GM23338 (cell line): ENCODE data around the gene RAB11FIP2. TPM values are rescaled to one million over a fixed set of nuclear protein-coding genes. Genes with fewer than 3 reads are reported as not detected.

Experiments used
- ATAC-seq: fragments of 200-7000 bp; cut with Tn5 transposase; 3 replicates; pipeline ENCODE4 v1.9.1; 2020
- DNase-seq: peaks from one replicate; pipeline ENCODE4 v3.0.0-alpha.2; 2015; ENCODE audit warnings: low spot score
- H2AFZ ChIP-seq: fragments of 200-600 bp; sonication (generic); 2 replicates; pipeline ENCODE4 v1.8.0; 2016; ENCODE audit warnings: antibody characterized with exemption, mild to moderate bottlenecking, moderate library complexity
- H3F3A ChIP-seq: fragments of 200-600 bp; sonication (generic); replicated peaks from 2 replicates; pipeline ENCODE4 v1.8.0; 2017; ENCODE audit warnings: antibody characterized with exemption, mixed run types, low read depth
- H3K27ac ChIP-seq: fragments of 200-600 bp; sonication (generic); 2 replicates; pipeline ENCODE4 v1.6.1; 2016; ENCODE audit warnings: low read depth
- H3K27me3 ChIP-seq: fragments of 200-600 bp; sonication (generic); 2 replicates; pipeline ENCODE4 v1.8.0; 2016; ENCODE audit warnings: mild to moderate bottlenecking, mixed run types, moderate library complexity; ENCODE audit not compliant: insufficient read depth
- H3K36me3 ChIP-seq: fragments of 200-600 bp; sonication (generic); 2 replicates; pipeline ENCODE4 v1.8.0; 2016; ENCODE audit warnings: mild to moderate bottlenecking; ENCODE audit not compliant: insufficient read depth
- H3K4me1 ChIP-seq: fragments of 200-600 bp; sonication (generic); 2 replicates; pipeline ENCODE4 v1.8.0; 2016; ENCODE audit warnings: mild to moderate bottlenecking, moderate library complexity; ENCODE audit not compliant: insufficient read depth
- H3K4me2 ChIP-seq: fragments of 200-600 bp; sonication (generic); 2 replicates; pipeline ENCODE4 v1.7.1; 2017; ENCODE audit warnings: mixed run types
- H3K4me3 ChIP-seq: fragments of 200-600 bp; sonication (generic); 2 replicates; pipeline ENCODE4 v1.6.1; 2016; ENCODE audit warnings: mixed run types
- H3K79me2 ChIP-seq: fragments of 200-600 bp; sonication (generic); replicated peaks from 2 replicates; pipeline ENCODE4 v1.8.0; 2017; ENCODE audit warnings: mild to moderate bottlenecking; ENCODE audit not compliant: insufficient read depth
- H3K9me2 ChIP-seq: fragments of 200-600 bp; sonication (generic); 2 replicates; pipeline ENCODE4 v1.8.0; 2017; ENCODE audit not compliant: insufficient read depth
- H4K20me1 ChIP-seq: fragments of 200-600 bp; sonication (generic); replicated peaks from 2 replicates; pipeline ENCODE4 v1.8.0; 2017; ENCODE audit warnings: mild to moderate bottlenecking; ENCODE audit not compliant: insufficient read depth
- H3K27ac Mint-ChIP-seq: 2 replicates; pipeline ENCODE4 v1.8.0; 2020; ENCODE audit warnings: inconsistent platforms, mild to moderate bottlenecking, moderate library complexity, mixed read lengths
- H3K27me3 Mint-ChIP-seq: 3 replicates; pipeline ENCODE4 v1.8.0; 2022; ENCODE audit warnings: low read depth, mild to moderate bottlenecking, moderate library complexity, mixed read lengths, inconsistent platforms; ENCODE audit not compliant: insufficient read depth, poor library complexity
- H3K36me3 Mint-ChIP-seq: 3 replicates; pipeline ENCODE4 v1.8.0; 2021; ENCODE audit warnings: low read depth, mild to moderate bottlenecking, inconsistent platforms, moderate library complexity, mixed read lengths
- H3K4me1 Mint-ChIP-seq: 3 replicates; pipeline ENCODE4 v1.8.0; 2020; ENCODE audit warnings: mild to moderate bottlenecking, inconsistent platforms, mixed read lengths
- H3K4me3 Mint-ChIP-seq: 3 replicates; pipeline ENCODE4 v1.8.0; 2021; ENCODE audit warnings: moderate library complexity, mild to moderate bottlenecking, inconsistent platforms, mixed read lengths
- H3K9me3 Mint-ChIP-seq: 3 replicates; pipeline ENCODE4 v1.8.0; 2020; ENCODE audit warnings: moderate library complexity, mild to moderate bottlenecking, inconsistent platforms, mixed read lengths
- CREB1 ChIP-seq: fragments of 250-450 bp; sonication (Bioruptor Pico); IDR thresholded peaks from 2 replicates; pipeline ENCODE4 v1.5.0; 2020; ENCODE audit warnings: low read depth, mild to moderate bottlenecking, moderate library complexity
- CTCF ChIP-seq, 2 experiments: fragments of 200-600 bp in 1 of 2; sonication (generic) in 1 of 2; conservative IDR thresholded peaks; 2 replicates each; pipeline versions ENCODE4 v1.5.1 to v1.6.1; 2016 to 2017; ENCODE audit warnings: antibody characterized with exemption in 2 of 2, low read depth in 2 of 2, mild to moderate bottlenecking in 2 of 2, moderate library complexity in 1 of 2
- EZH2 ChIP-seq: fragments of 200-600 bp; sonication (generic); IDR thresholded peaks from one replicate; pipeline ENCODE4 v1.8.0; 2017; ENCODE audit warnings: antibody characterized with exemption, mild to moderate bottlenecking, low read depth; ENCODE audit not compliant: unreplicated experiment
- EZH2phosphoT487 ChIP-seq: fragments of 200-600 bp; sonication (generic); IDR thresholded peaks from one replicate; pipeline ENCODE4 v1.8.1; 2018; ENCODE audit warnings: antibody characterized with exemption; ENCODE audit not compliant: unreplicated experiment
- POLR2AphosphoS5 ChIP-seq: IDR thresholded peaks from 2 replicates; pipeline ENCODE4 v1.6.1; 2016; ENCODE audit warnings: antibody characterized with exemption, low read depth
- ZNF462 ChIP-seq: fragments of 250-450 bp; sonication (Bioruptor Pico); IDR thresholded peaks from 2 replicates; pipeline ENCODE4 v1.5.0; 2020; ENCODE audit warnings: mild to moderate bottlenecking, moderate library complexity
- long read RNA-seq: library from polyadenylated mRNA; unstranded; transcript quantifications from one replicate; pipeline ENCODE4 v2.0.0, GENCODE V29; 2020; ENCODE audit not compliant: unreplicated experiment
- polyA plus RNA-seq: library from polyadenylated mRNA; unstranded; fragments of >200 nt; fragmentation: Nextera tagmentation; extraction: Ambion mirVana; gene quantifications from 2 replicates; pipeline ENCODE4 v1.2.1, GENCODE V29; 2016
- total RNA-seq: library from RNA; depleted of rRNA; stranded (reverse); fragments of >200 nt; shearing (Covaris generic); gene quantifications from 2 replicates; pipeline ENCODE4 v1.2.3, GENCODE V29; 2014; rRNA removed

RAB11FIP2 gene
- total RNA-seq: 13.4 and 17.6 TPM in 2 replicates
- polyA plus RNA-seq: 16.1 and 16.5 TPM in 2 replicates
- long read RNA-seq, partial matches to known transcripts: 3 of 3 reads
- long read RNA-seq, other reads (novel, unspliced or antisense): 0 of 3 reads

- H3K4me3 ChIP-seq: peak within 1 kb of the TSS; percentile 72
- H3K4me3 Mint-ChIP-seq: peak within 1 kb of the TSS; percentile 93
- H4K20me1 ChIP-seq: no peaks in the 10 kb centered on the region
- H3K27me3 ChIP-seq: no peaks in the 10 kb centered on the region
- H3K9me3 Mint-ChIP-seq: no peaks in the 10 kb centered on the region
- H3K4me1 Mint-ChIP-seq: peaks cover 26% of the 10 kb centered on the region; the same call in 2 of the 3 replicates
- peaks cover 11% of the 10 kb centered on the region for H3K4me1 ChIP-seq
- no peaks in the 10 kb centered on the region for H3K36me3 Mint-ChIP-seq
- peaks cover 36% of the 10 kb centered on the region for H3K79me2 ChIP-seq
- peaks cover 4% of the 10 kb centered on the region for H3K27me3 Mint-ChIP-seq
- H3K36me3 ChIP-seq: no peaks in the 10 kb centered on the region
- H3F3A ChIP-seq: no peaks in the 10 kb centered on the region
- H3K27ac ChIP-seq: peak within 1 kb of the TSS; percentile 82
- peak within 1 kb of the TSS; percentile 82 for H2AFZ ChIP-seq
- H3K9me2 ChIP-seq: no peaks in the 10 kb centered on the region
- H3K4me2 ChIP-seq: peak within 1 kb of the TSS; percentile 76
- H3K27ac Mint-ChIP-seq: peak within 1 kb of the TSS; percentile 87
- DNase-seq (peak; percentile 97), ATAC-seq (peak; percentile 90)
- TF ChIP-seq EZH2phosphoT487 (no peak), CREB1 (CRISPR knock-in tag) (0 out of 2 replicates have a peak, but pooled peaks have one; percentile 14), ZNF462 (CRISPR knock-in tag) (no peak), CTCF (conservative IDR thresholded peaks at IDR 0.05; ENCODE audit: low read depth in 2 of 2) (peak in 1 of 2 experiments; percentile 38; a peak in 2 of 4 replicates), POLR2AphosphoS5 (peak; percentile 48), EZH2 (no peak)
These were observed at the start of gene RAB11FIP2 for GRCh38 chr10:118046395-118047156. RAB11FIP2 (minus strand) TSS chr10:118046941; CDS start chr10:118046163, 778 bp downstream.
